H9 (cell line): ENCODE data around the gene RAB3GAP2. TPM values are rescaled to one million over a fixed set of nuclear protein-coding genes. Genes with fewer than 3 reads are reported as not detected.

Source experiments
- DNase-seq: peaks from one replicate; pipeline ENCODE4 v3.0.0-alpha.2; 2017
- H2AFZ ChIP-seq: one replicate; pipeline ENCODE4 v1.6.1; 2013; ENCODE audit warnings: mild to moderate bottlenecking, low read length, control low read depth, moderate library complexity
- H2AK5ac ChIP-seq: 2 replicates; pipeline ENCODE4 v1.6.1; 2013; ENCODE audit warnings: low read length, control low read depth, mixed read lengths; ENCODE audit not compliant: insufficient read length
- H2BK120ac ChIP-seq: one replicate; pipeline ENCODE4 v1.6.1; 2013; ENCODE audit warnings: low read depth, mild to moderate bottlenecking, low read length, control low read depth, inconsistent platforms; ENCODE audit not compliant: poor library complexity, severe bottlenecking
- H2BK12ac ChIP-seq: 2 replicates; pipeline ENCODE4 v1.6.1; 2013; ENCODE audit warnings: low read length, control low read depth, mixed read lengths, low read depth; ENCODE audit not compliant: insufficient read length
- H2BK15ac ChIP-seq: 2 replicates; pipeline ENCODE4 v1.6.1; 2013; ENCODE audit warnings: low read depth, low read length, control low read depth
- H2BK20ac ChIP-seq: one replicate; pipeline ENCODE4 v1.6.1; 2013; ENCODE audit warnings: low read depth, mild to moderate bottlenecking, low read length, control low read depth, inconsistent platforms; ENCODE audit not compliant: poor library complexity, severe bottlenecking
- H2BK5ac ChIP-seq: 2 replicates; pipeline ENCODE4 v1.6.1; 2013; ENCODE audit warnings: low read length, control low read depth, mixed read lengths; ENCODE audit not compliant: insufficient read length
- H3K14ac ChIP-seq: 2 replicates; pipeline ENCODE4 v1.6.1; 2013; ENCODE audit warnings: low read length, control low read depth; ENCODE audit not compliant: insufficient read depth
- H3K18ac ChIP-seq: 2 replicates; pipeline ENCODE4 v1.6.1; 2013; ENCODE audit warnings: low read depth, mild to moderate bottlenecking, mixed read lengths, low read length, control low read depth; ENCODE audit not compliant: insufficient read length
- H3K23ac ChIP-seq: 2 replicates; pipeline ENCODE4 v1.6.1; 2013; ENCODE audit warnings: low read length, control low read depth, mixed read lengths, low read depth; ENCODE audit not compliant: insufficient read length
- H3K23me2 ChIP-seq: 2 replicates; pipeline ENCODE4 v1.6.1; 2013; ENCODE audit warnings: low read depth, mild to moderate bottlenecking, mixed read lengths, low read length, control low read depth; ENCODE audit not compliant: insufficient read length, poor library complexity, severe bottlenecking
- H3K27ac ChIP-seq: 2 replicates; pipeline ENCODE4 v1.5.1; 2013; ENCODE audit warnings: low read length, control low read depth, mixed read lengths, low read depth; ENCODE audit not compliant: insufficient read length
- H3K27me3 ChIP-seq: 2 replicates; pipeline ENCODE4 v1.6.1; 2013; ENCODE audit warnings: low read length, control low read depth, inconsistent platforms; ENCODE audit not compliant: insufficient read depth
- H3K4ac ChIP-seq: 2 replicates; pipeline ENCODE4 v1.6.1; 2013; ENCODE audit warnings: low read depth, mild to moderate bottlenecking, control low read depth, inconsistent platforms, low read length, moderate library complexity
- H3K4me1 ChIP-seq: 2 replicates; pipeline ENCODE4 v1.6.1; 2013; ENCODE audit warnings: low read length, control low read depth, inconsistent platforms; ENCODE audit not compliant: insufficient read depth
- H3K4me2 ChIP-seq: 2 replicates; pipeline ENCODE4 v1.6.1; 2013; ENCODE audit warnings: low read length, control low read depth, mixed read lengths; ENCODE audit not compliant: insufficient read length, insufficient read depth
- H3K56ac ChIP-seq: 2 replicates; pipeline ENCODE4 v1.6.1; 2013; ENCODE audit warnings: low read depth, mild to moderate bottlenecking, mixed read lengths, low read length, control low read depth; ENCODE audit not compliant: insufficient read length
- H3K79me1 ChIP-seq: 2 replicates; pipeline ENCODE4 v1.6.1; 2013; ENCODE audit warnings: low read depth, mild to moderate bottlenecking, moderate library complexity, low read length, control low read depth, inconsistent platforms; ENCODE audit not compliant: insufficient read depth, poor library complexity, severe bottlenecking
- H3K79me2 ChIP-seq: 2 replicates; pipeline ENCODE4 v1.6.1; 2013; ENCODE audit warnings: low read length, control low read depth, inconsistent platforms; ENCODE audit not compliant: insufficient read depth
- H3K9ac ChIP-seq: 2 replicates; pipeline ENCODE4 v1.6.1; 2013; ENCODE audit warnings: low read length, control low read depth, mixed read lengths; ENCODE audit not compliant: insufficient read length; ENCODE audit errors: extremely low read depth
- H3K9me3 ChIP-seq: one replicate; pipeline ENCODE4 v1.6.1; 2013; ENCODE audit warnings: low read depth, low read length, inconsistent platforms; ENCODE audit not compliant: control insufficient read depth
- H3T11ph ChIP-seq: one replicate; pipeline ENCODE4 v1.6.1; 2013; ENCODE audit warnings: mild to moderate bottlenecking, low read length, control low read depth, inconsistent platforms
- H4K20me1 ChIP-seq: one replicate; pipeline ENCODE4 v1.6.1; 2013; ENCODE audit not compliant: control insufficient read depth, insufficient read length, insufficient read depth
- H4K5ac ChIP-seq: 2 replicates; pipeline ENCODE4 v1.6.1; 2013; ENCODE audit warnings: low read depth, mild to moderate bottlenecking, mixed read lengths, low read length, control low read depth; ENCODE audit not compliant: insufficient read length
- H4K8ac ChIP-seq: replicated peaks from 2 replicates; pipeline ENCODE4 v1.6.1; 2013; ENCODE audit warnings: low read length, control low read depth, mixed read lengths, low read depth; ENCODE audit not compliant: insufficient read length
- H4K91ac ChIP-seq: 2 replicates; pipeline ENCODE4 v1.6.1; 2013; ENCODE audit warnings: low read depth, mild to moderate bottlenecking, moderate library complexity, mixed read lengths, low read length, control low read depth; ENCODE audit not compliant: insufficient read length
- H3K27ac Mint-ChIP-seq, 3 experiments: 2 replicates in 2 of 3; 3 replicates in 1 of 3; pipeline ENCODE4 v1.8.0; 2020 to 2021; ENCODE audit warnings: mixed read lengths in 3 of 3, mild to moderate bottlenecking in 1 of 3, moderate library complexity in 1 of 3
- H3K27me3 Mint-ChIP-seq: 2 replicates; pipeline ENCODE4 v1.8.0; 2021; ENCODE audit warnings: low read depth, mild to moderate bottlenecking, moderate library complexity, mixed read lengths
- H3K36me3 Mint-ChIP-seq, 3 experiments: 2 replicates in 2 of 3; 3 replicates in 1 of 3; pipeline ENCODE4 v1.8.0; 2020 to 2021; ENCODE audit warnings: low read depth in 3 of 3, mixed read lengths in 3 of 3; ENCODE audit not compliant: insufficient read depth in 1 of 3
- H3K4me1 Mint-ChIP-seq, 2 experiments: 2 replicates each; pipeline ENCODE4 v1.8.0; 2020; ENCODE audit warnings: mixed read lengths in 2 of 2
- H3K4me3 Mint-ChIP-seq, 2 experiments: 2 replicates in 1 of 2; 3 replicates in 1 of 2; pipeline ENCODE4 v1.8.0; 2020 to 2021; ENCODE audit warnings: mild to moderate bottlenecking in 2 of 2, mixed read lengths in 2 of 2, moderate library complexity in 1 of 2
- H3K9me3 Mint-ChIP-seq, 2 experiments: 2 replicates in 1 of 2; 3 replicates in 1 of 2; pipeline ENCODE4 v1.8.0; 2020; ENCODE audit warnings: mild to moderate bottlenecking in 2 of 2, mixed read lengths in 2 of 2, moderate library complexity in 1 of 2
- CTCF ChIP-seq: fragments of 200-600 bp; sonication (generic); conservative IDR thresholded peaks from 3 replicates; pipeline ENCODE4 v1.8.0; 2021; ENCODE audit warnings: antibody characterized with exemption, mild to moderate bottlenecking
- WGBS: extraction: QIAGEN DNeasy Blood & Tissue Kit; methylation state at CpG from one replicate; pipeline ENCODE4 v1.1.7; 2013; ENCODE audit warnings: missing lambda C conversion rate, low lambda C conversion rate, mixed read lengths; ENCODE audit not compliant: insufficient read length; ENCODE audit errors: extremely low coverage; 5-methylcytosine and 5-hydroxymethylcytosine counted together
- total RNA-seq: library from RNA; stranded (reverse); gene quantifications from 2 replicates; pipeline ENCODE4 v1.2.1, GENCODE V29; 2021

Gene RAB3GAP2
- total RNA-seq, 1 experiment from 2014 or later: 48.3 TPM

- H2BK15ac ChIP-seq: no peak overlapping the region
- H4K8ac ChIP-seq: no peak overlapping the region
- WGBS: no CpG with 5 or more reads among the region's 3 CpGs
- H3K23me2 ChIP-seq: no peaks in the 10 kb centered on the region
- H3K79me2 ChIP-seq: no peaks in the 10 kb centered on the region
- H3K9ac ChIP-seq: no peak overlapping the region
- no peak overlapping the region for H3K4me2 ChIP-seq
- H3K4ac ChIP-seq: no peak overlapping the region
- TF ChIP-seq CTCF: no peak
- no peaks in the 10 kb centered on the region for H4K20me1 ChIP-seq
- no peak overlapping the region for H3T11ph ChIP-seq
- no peaks in the 10 kb centered on the region; a peak in 1 of 7 replicates for H3K36me3 Mint-ChIP-seq
- no peak overlapping the region for H3K4me3 Mint-ChIP-seq
- no peak overlapping the region for H3K18ac ChIP-seq
- H3K27ac ChIP-seq: no peak overlapping the region
- H2BK120ac ChIP-seq: no peak overlapping the region
- H3K27me3 Mint-ChIP-seq: no peaks in the 10 kb centered on the region; the same call in 1 of the 2 replicates
- no peak overlapping the region for H4K91ac ChIP-seq
- DNase-seq: no peak
- no peak overlapping the region for H3K14ac ChIP-seq
- no peak overlapping the region for H3K23ac ChIP-seq
- H2AFZ ChIP-seq: no peak overlapping the region
- H2BK12ac ChIP-seq: no peak overlapping the region
- H3K9me3 ChIP-seq: no peaks in the 10 kb centered on the region
- H3K4me1 ChIP-seq: no peaks in the 10 kb centered on the region; the same call in 1 of the 2 replicates
- H3K56ac ChIP-seq: no peak overlapping the region
- no peak overlapping the region for H4K5ac ChIP-seq
- H3K9me3 Mint-ChIP-seq: no peaks in the 10 kb centered on the region
- no peak overlapping the region for H3K27ac Mint-ChIP-seq
- H2BK20ac ChIP-seq: no peak overlapping the region
- H3K79me1 ChIP-seq: no peaks in the 10 kb centered on the region
- peaks cover 8 to 11% of the 10 kb centered on the region in 2 experiments for H3K4me1 Mint-ChIP-seq
- H2BK5ac ChIP-seq: no peak overlapping the region
- no peaks in the 10 kb centered on the region for H3K27me3 ChIP-seq
- no peak overlapping the region for H2AK5ac ChIP-seq
These were observed 44.1 kb upstream of the RAB3GAP2 start for GRCh38 chr1:220316305-220316704.
